ENCODE results near the gene AQP12B. TPM values are rescaled to one million over a fixed set of nuclear protein-coding genes. Genes with fewer than 3 reads are reported as not detected.

The AQP12B gene
- total and polyA plus RNA-seq, 4 donors: not detected

DNA sequence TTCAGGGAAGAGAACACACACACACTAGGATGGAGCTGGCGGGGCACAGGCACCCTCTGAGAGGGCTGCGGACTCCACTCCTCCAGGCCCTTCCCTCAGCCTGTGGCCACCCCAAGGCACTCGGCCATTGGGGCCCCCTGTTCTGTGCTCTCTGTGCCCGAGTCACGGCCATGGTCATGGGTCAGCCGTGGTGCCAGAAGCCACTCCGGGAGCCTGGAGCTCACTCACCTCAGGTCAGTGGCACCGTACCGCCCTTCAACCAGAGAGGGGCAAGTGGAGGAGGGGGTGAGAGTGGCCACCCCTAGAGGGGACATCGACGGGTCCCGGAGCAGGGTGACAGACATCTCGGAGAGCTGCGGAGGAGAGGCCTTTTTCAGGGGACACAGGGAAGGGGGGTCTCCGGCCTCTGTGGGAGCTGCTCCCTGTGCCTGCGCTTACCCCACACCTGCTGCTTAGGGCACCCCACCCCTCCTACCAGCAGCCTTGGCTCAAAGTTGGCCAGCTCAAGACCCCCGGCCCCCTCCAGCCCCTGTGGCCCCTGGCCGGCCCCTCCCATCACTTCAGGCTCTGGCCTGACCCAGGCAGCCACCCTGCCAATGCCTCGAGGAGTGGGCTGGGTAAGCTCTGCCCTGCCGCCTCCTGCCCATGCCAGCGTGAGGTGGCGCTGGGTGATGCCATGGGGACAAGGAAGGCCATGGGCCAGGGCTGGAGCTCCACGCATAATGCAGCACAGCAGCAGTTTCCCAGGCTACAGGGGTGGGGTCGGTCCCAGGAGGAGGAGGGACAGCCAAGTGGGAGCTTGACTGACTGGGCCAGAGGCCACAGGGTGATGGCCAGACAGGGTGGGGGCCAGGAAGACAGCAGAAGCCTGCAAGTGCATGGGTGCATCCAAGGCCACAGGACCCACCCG is 38.3 kb upstream of the AQP12B start:
- TF ChIP-seq FOXA1 (IDR thresholded peaks at IDR 0.05) (no peak), EGR1 (IDR thresholded peaks at IDR 0.05; ENCODE audit: low read depth in 2 of 2) (no peak), HNF4G (IDR thresholded peaks at IDR 0.05) (no peak), GABPA (IDR thresholded peaks at IDR 0.05 in 1 of 2, conservative IDR thresholded peaks at IDR 0.05 in 1 of 2) (no peak), HNF4A (conservative IDR thresholded peaks at IDR 0.05) (no peak), JUND (IDR thresholded peaks at IDR 0.05) (no peak), ATF3 (IDR thresholded peaks at IDR 0.05) (no peak), RXRA (IDR thresholded peaks at IDR 0.05) (no peak), RAD21 (IDR thresholded peaks at IDR 0.05) (no peak), SP1 (IDR thresholded peaks at IDR 0.05) (no peak), YY1 (IDR thresholded peaks at IDR 0.05) (no peak), TAF1 (conservative IDR thresholded peaks at IDR 0.05) (no peak), NR2F2 (IDR thresholded peaks at IDR 0.05) (no peak)
- TF ChIP-seq, protein P1, sequence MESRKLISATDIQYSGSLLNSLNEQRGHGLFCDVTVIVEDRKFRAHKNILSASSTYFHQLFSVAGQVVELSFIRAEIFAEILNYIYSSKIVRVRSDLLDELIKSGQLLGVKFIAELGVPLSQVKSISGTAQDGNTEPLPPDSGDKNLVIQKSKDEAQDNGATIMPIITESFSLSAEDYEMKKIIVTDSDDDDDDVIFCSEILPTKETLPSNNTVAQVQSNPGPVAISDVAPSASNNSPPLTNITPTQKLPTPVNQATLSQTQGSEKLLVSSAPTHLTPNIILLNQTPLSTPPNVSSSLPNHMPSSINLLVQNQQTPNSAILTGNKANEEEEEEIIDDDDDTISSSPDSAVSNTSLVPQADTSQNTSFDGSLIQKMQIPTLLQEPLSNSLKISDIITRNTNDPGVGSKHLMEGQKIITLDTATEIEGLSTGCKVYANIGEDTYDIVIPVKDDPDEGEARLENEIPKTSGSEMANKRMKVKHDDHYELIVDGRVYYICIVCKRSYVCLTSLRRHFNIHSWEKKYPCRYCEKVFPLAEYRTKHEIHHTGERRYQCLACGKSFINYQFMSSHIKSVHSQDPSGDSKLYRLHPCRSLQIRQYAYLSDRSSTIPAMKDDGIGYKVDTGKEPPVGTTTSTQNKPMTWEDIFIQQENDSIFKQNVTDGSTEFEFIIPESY (IDR thresholded peaks at IDR 0.05): no peak
- TF ChIP-seq, protein P2, sequence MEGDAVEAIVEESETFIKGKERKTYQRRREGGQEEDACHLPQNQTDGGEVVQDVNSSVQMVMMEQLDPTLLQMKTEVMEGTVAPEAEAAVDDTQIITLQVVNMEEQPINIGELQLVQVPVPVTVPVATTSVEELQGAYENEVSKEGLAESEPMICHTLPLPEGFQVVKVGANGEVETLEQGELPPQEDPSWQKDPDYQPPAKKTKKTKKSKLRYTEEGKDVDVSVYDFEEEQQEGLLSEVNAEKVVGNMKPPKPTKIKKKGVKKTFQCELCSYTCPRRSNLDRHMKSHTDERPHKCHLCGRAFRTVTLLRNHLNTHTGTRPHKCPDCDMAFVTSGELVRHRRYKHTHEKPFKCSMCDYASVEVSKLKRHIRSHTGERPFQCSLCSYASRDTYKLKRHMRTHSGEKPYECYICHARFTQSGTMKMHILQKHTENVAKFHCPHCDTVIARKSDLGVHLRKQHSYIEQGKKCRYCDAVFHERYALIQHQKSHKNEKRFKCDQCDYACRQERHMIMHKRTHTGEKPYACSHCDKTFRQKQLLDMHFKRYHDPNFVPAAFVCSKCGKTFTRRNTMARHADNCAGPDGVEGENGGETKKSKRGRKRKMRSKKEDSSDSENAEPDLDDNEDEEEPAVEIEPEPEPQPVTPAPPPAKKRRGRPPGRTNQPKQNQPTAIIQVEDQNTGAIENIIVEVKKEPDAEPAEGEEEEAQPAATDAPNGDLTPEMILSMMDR (IDR thresholded peaks at IDR 0.05; ENCODE audit: low read depth, low read length, missing input control): no peak
- 89% methylated on average over 25 of the region's 25 CpGs for WGBS
- no peak for DNase-seq (ENCODE audit: low spot score)
- Histone ChIP-seq H3K4me3 (ENCODE audit: low read depth in 1 of 3, low read length in 3 of 3) (no peak overlapping the region), H3K4me1 (ENCODE audit: control insufficient read depth in 4 of 4, insufficient read depth in 4 of 4, low read length in 3 of 4) (no peaks in the 10 kb centered on the region), H3K36me3 (ENCODE audit: control insufficient read depth in 4 of 4, insufficient read depth in 3 of 4, low read depth in 1 of 4, low read length in 3 of 4) (no peaks in the 10 kb centered on the region), H3K9ac (ENCODE audit: low read depth in 1 of 2, low read length in 2 of 2) (no peak overlapping the region), H3K27me3 (ENCODE audit: control insufficient read depth in 4 of 4, insufficient read depth in 4 of 4, low read length in 3 of 4) (no peaks in the 10 kb centered on the region), H3K9me3 (ENCODE audit: control insufficient read depth in 4 of 4, low read length in 3 of 4) (no peaks in the 10 kb centered on the region), H3K27ac (ENCODE audit: low read depth in 1 of 2, low read length in 2 of 2) (no peak overlapping the region)

GRCh38 chr2:240719676-240720545 is 37.2 kb upstream of the AQP12B start:
- WGBS: 89% methylated on average over 25 of the region's 25 CpGs
- Histone ChIP-seq H3K9me3 (ENCODE audit: control insufficient read depth in 4 of 4, low read length in 3 of 4) (no peaks in the 10 kb centered on the region), H3K4me1 (ENCODE audit: control insufficient read depth in 4 of 4, insufficient read depth in 4 of 4, low read length in 3 of 4) (no peaks in the 10 kb centered on the region), H3K27me3 (ENCODE audit: control insufficient read depth in 4 of 4, insufficient read depth in 4 of 4, low read length in 3 of 4) (no peaks in the 10 kb centered on the region), H3K36me3 (ENCODE audit: control insufficient read depth in 4 of 4, insufficient read depth in 3 of 4, low read depth in 1 of 4, low read length in 3 of 4) (no peaks in the 10 kb centered on the region), H3K9ac (ENCODE audit: low read depth in 1 of 2, low read length in 2 of 2) (no peak overlapping the region), H3K27ac (ENCODE audit: low read depth in 1 of 2, low read length in 2 of 2) (no peak overlapping the region), H3K4me3 (ENCODE audit: low read depth in 1 of 3, low read length in 3 of 3) (no peak overlapping the region)
- no peak for DNase-seq (ENCODE audit: low spot score)
- TF ChIP-seq, protein P1 (IDR thresholded peaks at IDR 0.05): no peak
- TF ChIP-seq RXRA (IDR thresholded peaks at IDR 0.05) (no peak), RAD21 (IDR thresholded peaks at IDR 0.05) (no peak), FOXA2 (IDR thresholded peaks at IDR 0.05) (no peak), REST (IDR thresholded peaks at IDR 0.05) (no peak), ATF3 (IDR thresholded peaks at IDR 0.05) (no peak), GABPA (IDR thresholded peaks at IDR 0.05 in 1 of 2, conservative IDR thresholded peaks at IDR 0.05 in 1 of 2) (no peak), FOXA1 (IDR thresholded peaks at IDR 0.05) (no peak), HNF4A (conservative IDR thresholded peaks at IDR 0.05) (no peak)

All from liver (tissue), 9 donors.